HepG2 (cell line): Measurements from ENCODE around the gene MTOR. TPM values are rescaled to one million over a fixed set of nuclear protein-coding genes. Genes with fewer than 3 reads are reported as not detected.
"Not testable (repeated sequence)": the region's sequence is repeated elsewhere in the genome, so short reads cannot be mapped to it uniquely, and the experiment has no call there.

Experiments used
- ATAC-seq: fragments of 200-7000 bp; cut with Tn5 transposase; 3 replicates; pipeline ENCODE4 v1.9.1; 2020; ENCODE audit warnings: mild to moderate bottlenecking, moderate library complexity
- BruUV-seq: library from RNA; stranded (reverse); fragments of 400-500 nt; replicated peaks from 2 replicates; lab custom pipeline; 2021; lab: Mats Ljungman, UMichigan
- CTCF ChIA-PET: fragments of 300-600 bp; formaldehyde crosslinking; extraction: SDS; loops from one replicate; lab custom pipeline; 2021; ENCODE audit warnings: low total read pairs, inconsistent platforms, low intra/inter-chr PET ratio; lab: Yijun Ruan, JAX
- POLR2A ChIA-PET: fragments of 350-600 bp; sonication (Branson Sonifier 250); formaldehyde crosslinking; loops from one replicate; lab custom pipeline; 2020; ENCODE audit warnings: antibody characterized with exemption, inconsistent platforms; lab: Yijun Ruan, JAX
- DNase-seq: peaks from one replicate; pipeline ENCODE4 v3.0.0-alpha.2; 2015; ENCODE audit warnings: low spot score
- FAIRE-seq: peaks from 3 replicates; lab custom pipeline; 2011; peaks lifted over from hg19 to GRCh38; lab: Jason Lieb, UNC
- H2AFZ ChIP-seq: one replicate; pipeline ENCODE4 v1.6.1; 2011; ENCODE audit warnings: low read length, inconsistent platforms
- H3K27ac ChIP-seq: fragments of 300-600 bp; 3 replicates; pipeline ENCODE4 v1.8.0; 2011; ENCODE audit warnings: mixed run types, mild to moderate bottlenecking, mixed read lengths, low read length, inconsistent platforms; ENCODE audit not compliant: insufficient read depth; ENCODE audit errors: extremely low read length
- H3K27me3 ChIP-seq, 2 experiments: fragments of 200-600 bp in 1 of 2; 2 replicates in 1 of 2; 3 replicates in 1 of 2; pipeline versions ENCODE4 v1.6.0 to v1.8.0; 2011; ENCODE audit warnings: low read length in 2 of 2, mild to moderate bottlenecking in 2 of 2, moderate library complexity in 2 of 2, inconsistent platforms in 1 of 2; ENCODE audit not compliant: insufficient read depth in 2 of 2, control insufficient read depth in 1 of 2
- H3K36me3 ChIP-seq, 2 experiments: fragments of 200-600 bp in 1 of 2; replicated peaks in 1 of 2; 2 replicates in 1 of 2; 3 replicates in 1 of 2; pipeline versions ENCODE4 v1.5.1 to v1.8.0; 2011; ENCODE audit warnings: low read length in 2 of 2, inconsistent platforms in 1 of 2; ENCODE audit not compliant: insufficient read depth in 2 of 2, control insufficient read depth in 1 of 2
- H3K4me1 ChIP-seq: 2 replicates; pipeline ENCODE4 v1.5.1; 2012; ENCODE audit warnings: low read length, inconsistent platforms; ENCODE audit not compliant: insufficient read depth
- H3K4me2 ChIP-seq: 2 replicates; pipeline ENCODE4 v1.6.0; 2011; ENCODE audit warnings: low read depth, low read length, inconsistent platforms
- H3K4me3 ChIP-seq, 3 experiments: fragments of 200-600 bp in 1 of 3; sonication (generic), shearing (Covaris generic) in 1 of 3; replicated peaks in 1 of 3; 2 replicates each; pipeline ENCODE4 v1.5.1; 2011 to 2016; ENCODE audit warnings: low read length in 3 of 3, inconsistent platforms in 2 of 3, low read depth in 2 of 3, mild to moderate bottlenecking in 2 of 3, control low read depth in 1 of 3, mixed read lengths in 1 of 3; ENCODE audit not compliant: insufficient read depth in 1 of 3
- H3K79me2 ChIP-seq: one replicate; pipeline ENCODE4 v1.6.1; 2011; ENCODE audit warnings: low read length, inconsistent platforms; ENCODE audit not compliant: insufficient read depth
- H3K9ac ChIP-seq: 2 replicates; pipeline ENCODE4 v1.6.0; 2011; ENCODE audit warnings: mild to moderate bottlenecking, low read depth, low read length, inconsistent platforms; ENCODE audit not compliant: insufficient read depth
- H3K9me3 ChIP-seq: 2 replicates; pipeline ENCODE4 v1.5.1; 2012; ENCODE audit warnings: mild to moderate bottlenecking, low read length
- H4K20me1 ChIP-seq: 2 replicates; pipeline ENCODE4 v1.6.0; 2011; ENCODE audit warnings: inconsistent platforms, mild to moderate bottlenecking, low read length, moderate library complexity; ENCODE audit not compliant: insufficient read depth
- HOXA3 ChIP-seq: sonication (generic); formaldehyde crosslinking; IDR thresholded peaks from 2 replicates; pipeline ENCODE4 v1.5.0; 2020; ENCODE audit warnings: missing genetic modification reagents
- ZBTB33 ChIP-seq: sonication (generic); formaldehyde crosslinking; IDR thresholded peaks from 2 replicates; pipeline ENCODE4 v1.4.0; 2020; ENCODE audit warnings: missing genetic modification reagents
- ZBTB38 ChIP-seq: sonication (generic); formaldehyde crosslinking; IDR thresholded peaks from 2 replicates; pipeline ENCODE4 v1.5.1; 2020; ENCODE audit warnings: mild to moderate bottlenecking, missing genetic modification reagents
- ZNF574 ChIP-seq: sonication (generic); formaldehyde crosslinking; IDR thresholded peaks from 2 replicates; pipeline ENCODE4 v1.4.0; 2020; ENCODE audit warnings: missing genetic modification reagents
- WGBS: methylation state at CpG from one replicate; pipeline ENCODE4 v1.1.6; 2017; ENCODE audit warnings: low lambda C conversion rate; 5-methylcytosine and 5-hydroxymethylcytosine counted together
- in situ Hi-C: cut with HindIII; loops from 2 replicates; pipeline ENCODE4 v1.10.0; 2017; ENCODE audit warnings: low pct_unique_long_range_greater_than_20kb; ENCODE audit not compliant: extremely low pct_ligation_motif_present
- intact Hi-C: fragments of 100-400 bp; cut with micrococcal nuclease; formaldehyde crosslinking; loops from one replicate; pipeline ENCODE4 v1.10.0; 2022; ENCODE audit not compliant: unreplicated experiment
- polyA plus RNA-seq, 8 experiments: library from polyadenylated mRNA; depleted of rRNA in 3 of 8; stranded (reverse) in 7 of 8; unstranded in 1 of 8; fragments of >200 nt; fragmentation: Illumina TruSeq in 4 of 8; extraction: Trizol in 4 of 8; gene quantifications; 2 replicates each; pipeline versions ENCODE4 v1.2.1 to v1.2.3, GENCODE V29; 2011 to 2016; ENCODE audit warnings: low read depth in 4 of 8, missing spikeins in 1 of 8, mixed read lengths in 1 of 8; ENCODE audit not compliant: insufficient read depth in 1 of 8
- total RNA-seq, 5 experiments: library from RNA; depleted of rRNA; stranded (reverse); fragments of >200 nt; fragmentation: Illumina TruSeq; extraction: Trizol; gene quantifications; 2 replicates each; pipeline ENCODE4 v1.2.3, GENCODE V29; 2016; ENCODE audit warnings: low read depth in 1 of 5

The MTOR gene
- total and polyA plus RNA-seq, 2 of the 13 experiments (the other 11 are each of a cell fraction or from before 2014, with no cell fraction given), result 24.6 to 34.6 TPM

- FAIRE-seq, H3K79me2 ChIP-seq, ATAC-seq, H3K27ac ChIP-seq, H3K4me2 ChIP-seq, H3K27me3 ChIP-seq, DNase-seq, H3K9me3 ChIP-seq, BruUV-seq, H2AFZ ChIP-seq, CTCF ChIA-PET, intact Hi-C loops, H4K20me1 ChIP-seq, H3K4me3 ChIP-seq, in situ Hi-C loops, H3K9ac ChIP-seq: not testable (repeated sequence)
- 96% methylated on average over 15 of the region's 18 CpGs for whole genome bisulfite sequencing
- peaks cover 18% of the 10 kb centered on the region for H3K4me1 ChIP-seq
- TF ChIP-seq ZNF574 (CRISPR knock-in tag) (peak; percentile 92), HOXA3 (peak; percentile 25; the same call in 1 of the 2 replicates), ZBTB33 (peak; percentile 92), ZBTB38 (CRISPR knock-in tag) (0 out of 2 replicates have a peak, but pooled peaks have one; percentile 34)
- peaks cover 18 to 47% of the 10 kb centered on the region in 2 experiments; a peak in 4 of 5 replicates for H3K36me3 ChIP-seq
- POLR2A ChIA-PET, result interaction anchor here (2.6 kb wide), 1 partner anchor 26 kb away, joined by 9 read pairs; no protein-coding TSS in a partner anchor
Observed at GRCh38 chr1:11063937-11064537, 198.3 kb downstream of the MTOR start.
